Measurements from ENCODE around the gene CWC27.

The CWC27 gene

DNA sequence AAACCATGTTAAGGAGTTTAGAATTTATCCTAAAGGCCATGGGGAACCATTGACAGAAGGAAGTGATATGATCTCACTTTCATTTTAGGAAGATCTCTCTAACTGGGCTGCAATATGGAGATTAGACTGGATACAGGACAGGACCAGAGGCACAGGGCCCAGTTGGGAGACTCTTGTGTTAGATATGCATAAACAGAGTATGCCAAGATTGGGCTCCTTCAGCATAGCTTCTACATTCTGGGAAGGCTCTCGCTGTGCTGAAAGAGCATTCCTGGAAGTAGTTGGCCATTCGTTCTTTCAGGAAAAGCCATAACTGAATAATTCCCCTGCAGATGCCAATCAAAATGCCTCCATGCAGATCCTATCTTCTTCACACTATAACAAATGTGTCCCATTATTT, 204.5 kb downstream of the CWC27 start:
- no peak for DNase-seq (ENCODE audit: low read depth)
- no peak overlapping the region for H3K4me3 ChIP-seq (ENCODE audit: low read depth, low read length)
- TF ChIP-seq, protein P1, sequence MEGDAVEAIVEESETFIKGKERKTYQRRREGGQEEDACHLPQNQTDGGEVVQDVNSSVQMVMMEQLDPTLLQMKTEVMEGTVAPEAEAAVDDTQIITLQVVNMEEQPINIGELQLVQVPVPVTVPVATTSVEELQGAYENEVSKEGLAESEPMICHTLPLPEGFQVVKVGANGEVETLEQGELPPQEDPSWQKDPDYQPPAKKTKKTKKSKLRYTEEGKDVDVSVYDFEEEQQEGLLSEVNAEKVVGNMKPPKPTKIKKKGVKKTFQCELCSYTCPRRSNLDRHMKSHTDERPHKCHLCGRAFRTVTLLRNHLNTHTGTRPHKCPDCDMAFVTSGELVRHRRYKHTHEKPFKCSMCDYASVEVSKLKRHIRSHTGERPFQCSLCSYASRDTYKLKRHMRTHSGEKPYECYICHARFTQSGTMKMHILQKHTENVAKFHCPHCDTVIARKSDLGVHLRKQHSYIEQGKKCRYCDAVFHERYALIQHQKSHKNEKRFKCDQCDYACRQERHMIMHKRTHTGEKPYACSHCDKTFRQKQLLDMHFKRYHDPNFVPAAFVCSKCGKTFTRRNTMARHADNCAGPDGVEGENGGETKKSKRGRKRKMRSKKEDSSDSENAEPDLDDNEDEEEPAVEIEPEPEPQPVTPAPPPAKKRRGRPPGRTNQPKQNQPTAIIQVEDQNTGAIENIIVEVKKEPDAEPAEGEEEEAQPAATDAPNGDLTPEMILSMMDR (IDR thresholded peaks at IDR 0.05; ENCODE audit: insufficient read depth, low read depth, low read length, missing control alignments), result no peak

DNA sequence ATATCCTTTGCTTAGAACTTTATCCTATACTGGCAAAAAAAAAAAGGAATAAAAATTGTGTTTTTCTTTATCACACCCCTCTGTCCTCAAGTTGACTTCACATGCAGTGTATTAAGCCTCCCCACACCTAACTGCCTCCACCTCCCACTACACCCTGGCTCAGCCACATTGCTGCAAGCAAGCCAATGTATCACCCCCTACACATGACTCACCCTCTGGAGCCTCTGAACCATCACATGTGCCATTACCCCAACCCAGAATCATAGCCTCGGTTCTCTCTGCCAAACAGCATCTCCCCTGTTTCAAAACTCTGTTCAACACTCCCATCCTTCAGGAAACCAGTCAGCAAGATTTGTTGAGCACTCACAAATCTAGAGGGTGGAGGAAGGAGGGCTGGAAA, 209.0 kb downstream of the CWC27 start:
- no peak overlapping the region for H3K4me3 ChIP-seq (ENCODE audit: low read depth, low read length)
- TF ChIP-seq, protein P1 (IDR thresholded peaks at IDR 0.05; ENCODE audit: insufficient read depth, low read depth, low read length, missing control alignments), result no peak
- no peak for DNase-seq (ENCODE audit: low read depth)

DNA sequence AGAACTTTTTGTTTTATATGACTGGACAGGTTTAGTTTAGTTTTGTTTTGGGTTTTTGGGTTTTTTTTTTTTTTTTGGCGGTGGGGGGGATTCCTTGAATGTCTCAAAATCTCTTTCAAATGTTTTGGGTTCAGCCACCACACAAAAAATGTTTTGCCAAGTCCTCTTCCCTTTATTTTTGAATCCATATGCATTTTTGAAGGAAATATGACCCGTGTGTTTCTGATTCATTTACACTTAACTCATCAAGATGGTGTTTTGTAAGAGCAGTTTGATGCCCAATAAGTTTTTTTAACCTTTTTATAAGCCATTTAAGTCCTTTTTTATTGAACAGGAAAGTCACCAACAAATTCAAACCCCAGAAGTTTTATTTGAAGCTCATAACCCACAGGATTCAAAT, 209.8 kb downstream of the CWC27 start:
- DNase-seq (ENCODE audit: low read depth), result no peak
- H3K4me3 ChIP-seq (ENCODE audit: low read depth, low read length), result no peak overlapping the region
- TF ChIP-seq, protein P1 (IDR thresholded peaks at IDR 0.05; ENCODE audit: insufficient read depth, low read depth, low read length, missing control alignments), result no peak

DNA sequence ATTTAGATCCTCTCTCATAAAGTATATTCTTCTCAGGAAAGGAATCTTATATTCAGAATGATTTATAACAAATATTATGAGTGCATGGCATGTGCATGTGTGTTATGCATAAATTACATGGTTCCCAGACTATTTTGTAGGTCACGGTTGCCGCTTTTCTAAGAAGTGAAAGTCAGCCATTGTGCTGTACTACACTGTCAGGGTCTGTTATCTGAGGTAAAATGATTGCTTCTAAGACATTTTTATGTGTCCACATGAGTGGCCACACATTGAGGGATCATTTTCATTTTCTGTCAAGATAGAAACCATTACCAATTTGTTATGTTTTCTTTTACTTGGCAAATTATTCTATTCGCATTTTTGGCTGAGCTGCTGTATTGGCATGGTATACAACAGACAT, 210.8 kb downstream of the CWC27 start:
- TF ChIP-seq, protein P1 (IDR thresholded peaks at IDR 0.05; ENCODE audit: insufficient read depth, low read depth, low read length, missing control alignments), result no peak
- peak; percentile 2 for DNase-seq (ENCODE audit: low read depth)
- no peak overlapping the region for H3K4me3 ChIP-seq (ENCODE audit: low read depth, low read length)

DNA sequence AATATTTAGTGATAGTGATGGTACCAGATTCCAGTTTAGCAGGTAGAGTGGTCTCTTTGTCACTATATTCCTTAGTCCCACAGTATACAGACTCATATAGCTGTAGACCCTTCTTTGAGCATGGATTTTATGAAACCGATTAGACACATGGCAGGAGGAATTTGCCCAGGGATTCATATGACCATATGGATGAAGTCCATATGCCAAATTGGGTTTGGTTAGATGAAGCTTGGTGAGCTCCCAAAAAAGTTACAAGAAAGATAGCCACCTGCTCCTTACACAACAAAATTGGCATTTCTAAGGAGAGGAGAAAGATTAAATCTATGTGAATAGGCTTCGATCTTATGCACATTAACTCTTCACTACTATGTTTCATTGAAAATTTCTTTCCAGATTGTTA, 211.4 kb downstream of the CWC27 start:
- TF ChIP-seq, protein P1 (IDR thresholded peaks at IDR 0.05; ENCODE audit: insufficient read depth, low read depth, low read length, missing control alignments), result no peak
- DNase-seq (ENCODE audit: low read depth), result no peak
- H3K4me3 ChIP-seq (ENCODE audit: low read depth, low read length), result no peak overlapping the region

DNA sequence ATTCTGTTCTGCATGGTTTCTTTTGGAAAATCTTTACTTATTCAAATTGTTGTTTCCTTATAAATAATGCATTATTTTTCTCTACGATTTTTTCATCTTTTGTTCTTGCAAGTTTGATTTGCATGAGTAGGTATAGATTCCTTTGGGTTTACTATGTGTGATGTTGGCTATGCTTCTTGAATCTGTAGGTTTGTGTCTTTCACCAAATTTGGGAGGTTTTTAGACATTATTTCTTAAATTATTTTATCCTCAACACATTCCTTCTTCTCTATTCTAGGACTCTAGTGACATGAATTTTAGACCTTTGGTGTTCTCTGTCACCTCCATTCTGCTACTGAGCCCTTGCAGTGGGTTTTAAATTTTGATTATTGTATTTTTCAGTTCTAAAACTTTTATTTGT, 219.0 kb downstream of the CWC27 start:
- no peak overlapping the region for H3K4me3 ChIP-seq (ENCODE audit: low read depth, low read length)
- TF ChIP-seq, protein P1 (IDR thresholded peaks at IDR 0.05; ENCODE audit: insufficient read depth, low read depth, low read length, missing control alignments), result no peak
- DNase-seq (ENCODE audit: low read depth), result no peak

DNA sequence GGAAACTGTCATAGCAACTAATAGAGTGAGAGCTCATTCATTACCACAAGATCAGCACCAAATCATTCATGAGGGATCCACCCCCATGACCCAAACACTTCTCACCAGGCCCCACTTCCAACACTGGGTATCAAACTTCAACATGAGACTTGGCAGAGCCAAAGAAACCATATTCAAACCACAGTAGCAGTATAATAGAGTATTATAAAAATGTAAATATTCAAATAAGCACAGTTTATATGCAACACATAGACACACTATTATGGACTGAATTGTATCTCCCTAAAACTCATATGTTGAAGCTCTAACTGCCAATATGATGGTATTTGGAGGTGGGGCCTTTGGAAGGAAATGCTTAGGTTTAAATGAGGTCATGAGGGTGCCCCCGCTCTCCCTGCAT, 240.5 kb downstream of the CWC27 start:
- H3K4me3 ChIP-seq (ENCODE audit: low read depth, low read length), result no peak overlapping the region
- no peak for DNase-seq (ENCODE audit: low read depth)
- TF ChIP-seq, protein P1 (IDR thresholded peaks at IDR 0.05; ENCODE audit: insufficient read depth, low read depth, low read length, missing control alignments), result no peak

Data from GM12865 (cell line).